Ovary (tissue), 9 donors: ENCODE measurements around the gene JMJD6. TPM values are rescaled to one million over a fixed set of nuclear protein-coding genes. Genes with fewer than 3 reads are reported as not detected.

Experiments used
- DNase-seq, 5 donors: peaks; one replicate each; pipeline ENCODE4 v3.0.0-alpha.2; 2019 to 2020
- H3K27ac ChIP-seq, 2 donors: fragments of 200-600 bp; one replicate each; pipeline versions ENCODE4 v1.5.1 to v1.8.0; 2019 to 2022
- H3K27me3 ChIP-seq: fragments of 200-600 bp; one replicate; pipeline ENCODE4 v1.8.0; 2022
- H3K36me3 ChIP-seq: fragments of 200-600 bp; sonication (generic); one replicate; pipeline ENCODE4 v1.5.1; 2019
- H3K4me1 ChIP-seq: one replicate; pipeline ENCODE4 v1.8.1; 2013; ENCODE audit warnings: mild to moderate bottlenecking, moderate library complexity; ENCODE audit not compliant: insufficient read depth
- H3K4me3 ChIP-seq: fragments of 200-600 bp; sonication (generic); one replicate; pipeline ENCODE4 v1.5.1; 2017
- H3K9me3 ChIP-seq, 2 donors: fragments of 200-600 bp in 1 of 2; sonication (generic) in 1 of 2; one replicate each; pipeline versions ENCODE4 v1.5.1 to v1.8.1; 2013 to 2019; ENCODE audit warnings: mild to moderate bottlenecking in 1 of 2, moderate library complexity in 1 of 2
- CTCF ChIP-seq, 3 donors: fragments of 450-650 bp in 2 of 3; fragments of 200-600 bp in 1 of 3; IDR thresholded peaks; one replicate each; pipeline versions ENCODE4 v1.5.1 to v1.8.0; 2016 to 2022; ENCODE audit warnings: antibody characterized with exemption in 3 of 3, mild to moderate bottlenecking in 1 of 3
- EP300 ChIP-seq: sonication (generic); formaldehyde crosslinking; IDR thresholded peaks from one replicate; pipeline ENCODE4 v1.6.1; 2017; ENCODE audit warnings: antibody characterized with exemption
- POLR2A ChIP-seq: fragments of 450-650 bp; IDR thresholded peaks from one replicate; pipeline ENCODE4 v1.6.1; 2017; ENCODE audit warnings: antibody characterized with exemption, mild to moderate bottlenecking, moderate library complexity
- WGBS, 3 donors: extraction: QIAGEN DNeasy Blood & Tissue Kit in 1 of 3; methylation state at CpG; one replicate each; pipeline versions ENCODE4 v1.1.5 to v1.1.7; 2013 to 2017; 5-methylcytosine and 5-hydroxymethylcytosine counted together
- intact Hi-C, 4 donors: fragments of 100-400 bp; cut with DNase I; formaldehyde crosslinking; loops; one replicate each; pipeline versions ENCODE4 v1.11.0 to v1.15.1; 2022 to 2023
- polyA plus RNA-seq, 2 donors: library from polyadenylated mRNA; stranded (reverse); fragments of 200-250 nt in 1 of 2; fragments of 350-450 nt in 1 of 2; fragmentation: Illumina TruSeq in 1 of 2; extraction: RNeasy Lipid Tissue Mini Kit (QIAGEN cat#74804) in 1 of 2; gene quantifications; one replicate each; pipeline ENCODE4 v1.2.3, GENCODE V29; 2013 to 2014
- total RNA-seq, 7 donors: library from RNA; depleted of rRNA in 2 of 7; stranded (reverse); fragments of >200 nt in 2 of 7; fragmentation: NEBNext Ultra II Directional in 3 of 7; extraction: Animal tissue kit (Norgen Biotek cat#: 25700) in 3 of 7; gene quantifications; one replicate each; pipeline versions ENCODE4 v1.1.0 to v1.2.4, GENCODE V29; 2016 to 2023
- donor health status: DM: no; HTN: no; CAD: no; lungs with moderate emphysema.
- donor health status: DM: no; HTN: no; CAD: no.
- donor health status: Bipolar disorder and iron deficiency.
- donor health status: DM: yes; HTN: yes; CAD: no.
- donor health status: DM: no; HTN: no; CAD: no.
- donor health status: DM: yes; HTN: yes; CAD: no.

Gene JMJD6
- total and polyA plus RNA-seq, 9 donors: 19.5 to 49.8 (median 28.3) TPM

GRCh38 chr17:76677406-76677805 is 49.0 kb downstream of the JMJD6 start:
- 83 to 86% (median 85%) methylated on average over 16 of the region's 16 CpGs for WGBS, 3 donors
- Histone ChIP-seq H3K4me1 (peaks cover 9% of the 10 kb centered on the region), H3K4me3 (no peak overlapping the region), H3K27ac (no peak overlapping the region), H3K36me3 (no peaks in the 10 kb centered on the region), H3K9me3 (no peaks in the 10 kb centered on the region), H3K27me3 (no peaks in the 10 kb centered on the region)
- no peak for TF ChIP-seq CTCF (IDR thresholded peaks at IDR 0.05)
- TF ChIP-seq EP300: no peak
- no peak for TF ChIP-seq POLR2A
- intact Hi-C loops: loop anchor here in 1 of 4 donors (10.0 kb wide), 1 partner anchor 47 kb away; the partner anchor contains the start of genes JMJD6 and METTL23
- DNase-seq: no peak

GRCh38 chr17:76676629-76677028 is 49.8 kb downstream of the JMJD6 start:
- Histone ChIP-seq H3K36me3 (no peaks in the 10 kb centered on the region), H3K9me3 (no peaks in the 10 kb centered on the region), H3K27ac (no peak overlapping the region), H3K4me3 (no peak overlapping the region), H3K4me1 (peaks cover 6% of the 10 kb centered on the region), H3K27me3 (no peaks in the 10 kb centered on the region)
- TF ChIP-seq POLR2A: no peak
- no peak for TF ChIP-seq EP300
- TF ChIP-seq CTCF (IDR thresholded peaks at IDR 0.05): no peak
- 83 to 86% (median 84%) methylated on average over 6 of the region's 6 CpGs for WGBS, 3 donors
- DNase-seq: no peak
- intact Hi-C loops: loop anchor here in 1 of 4 donors (10.0 kb wide), 1 partner anchor 48 kb away; the partner anchor contains the start of genes JMJD6 and METTL23

GRCh38 chr17:76675648-76676047 is 50.8 kb downstream of the JMJD6 start:
- H3K4me1 ChIP-seq: peaks cover 8% of the 10 kb centered on the region
- H3K36me3 ChIP-seq: no peaks in the 10 kb centered on the region
- H3K4me3 ChIP-seq: no peak overlapping the region
- DNase-seq: no peak
- WGBS, 3 donors: 87 to 93% (median 91%) methylated on average over 6 of the region's 6 CpGs
- no peaks in the 10 kb centered on the region for H3K9me3 ChIP-seq
- H3K27ac ChIP-seq: no peak overlapping the region
- no peaks in the 10 kb centered on the region for H3K27me3 ChIP-seq
- intact Hi-C loops: loop anchor here in 1 of 4 donors (10.0 kb wide), 1 partner anchor 49 kb away; the partner anchor contains the start of genes JMJD6 and METTL23
- TF ChIP-seq EP300 (no peak), POLR2A (no peak), CTCF (IDR thresholded peaks at IDR 0.05) (no peak)

- intact Hi-C loops: loop anchor here in 1 of 4 donors (10.0 kb wide), 1 partner anchor 50 kb away; the partner anchor contains the start of genes JMJD6 and METTL23
- H3K27me3 ChIP-seq: no peaks in the 10 kb centered on the region
- no peaks in the 10 kb centered on the region for H3K36me3 ChIP-seq
- TF ChIP-seq POLR2A: no peak
- no peak for TF ChIP-seq CTCF (IDR thresholded peaks at IDR 0.05)
- TF ChIP-seq EP300: no peak
- no peak overlapping the region for H3K4me3 ChIP-seq
- WGBS, 3 donors: 98 to 99% (median 99%) methylated on average over 5 of the region's 5 CpGs
- no peaks in the 10 kb centered on the region for H3K9me3 ChIP-seq
- no peak for DNase-seq
- H3K27ac ChIP-seq: no peak overlapping the region
- H3K4me1 ChIP-seq: peaks cover 8% of the 10 kb centered on the region
Measured at GRCh38 chr17:76674600-76674999, 51.8 kb downstream of the JMJD6 start.
